SK-N-MC (cell line): Measurements from ENCODE around the gene CUL4A.

ENCODE experiments used
- DNase-seq: peaks from one replicate; pipeline ENCODE4 v3.0.0-alpha.2; 2011; ENCODE audit warnings: low read depth, low spot score
- H3K27ac ChIP-seq: fragments of 200-600 bp; sonication (generic); 2 replicates; pipeline ENCODE4 v1.5.1; 2016; ENCODE audit warnings: mixed run types
- H3K36me3 ChIP-seq: fragments of 200-600 bp; sonication (generic); 2 replicates; pipeline ENCODE4 v1.6.1; 2017; ENCODE audit warnings: antibody characterized with exemption, low read length, mixed read lengths; ENCODE audit not compliant: insufficient read depth
- H3K4me3 ChIP-seq: fragments of 200-600 bp; sonication (generic); 2 replicates; pipeline ENCODE4 v1.5.1; 2016
- H3K9ac ChIP-seq: fragments of 200-600 bp; sonication (generic); 2 replicates; pipeline ENCODE4 v1.8.0; 2017; ENCODE audit warnings: mixed run types, mixed read lengths; ENCODE audit not compliant: insufficient read length
- H3K9me3 ChIP-seq: fragments of 200-600 bp; sonication (generic); 2 replicates; pipeline ENCODE4 v1.6.1; 2017; ENCODE audit warnings: low read depth, mild to moderate bottlenecking, antibody characterized with exemption, low read length, moderate library complexity, mixed read lengths
- EZH2 ChIP-seq: fragments of 200-600 bp; sonication (generic); IDR thresholded peaks from one replicate; pipeline ENCODE4 v1.6.1; 2017; ENCODE audit warnings: antibody characterized with exemption
- FOXP2 ChIP-seq: optimal IDR thresholded peaks from 2 replicates; pipeline ENCODE3; 2011; ENCODE audit warnings: mild to moderate bottlenecking, moderate library complexity; ENCODE audit not compliant: insufficient read depth; ENCODE audit errors: extremely low read length, control extremely low read depth
- POLR2AphosphoS5 ChIP-seq: IDR thresholded peaks from 2 replicates; pipeline ENCODE4 v1.6.1; 2012; ENCODE audit warnings: mild to moderate bottlenecking, low read depth, low read length, borderline replicate concordance

CUL4A gene

GRCh38 chr13:113274721-113275120 is 65.3 kb downstream of the CUL4A start:
- TF ChIP-seq POLR2AphosphoS5, result no peak
- no peak for TF ChIP-seq EZH2
- TF ChIP-seq FOXP2, result no peak
- Histone ChIP-seq H3K36me3 (no peaks in the 10 kb centered on the region), H3K27ac (no peak overlapping the region), H3K4me3 (no peak overlapping the region), H3K9ac (no peak overlapping the region), H3K9me3 (no peaks in the 10 kb centered on the region)
- no peak for DNase-seq

GRCh38 chr13:113275387-113275786 is 66.0 kb downstream of the CUL4A start:
- H3K9me3 ChIP-seq, result no peaks in the 10 kb centered on the region
- TF ChIP-seq EZH2, result no peak

GRCh38 chr13:113280126-113280525 is 70.7 kb downstream of the CUL4A start:
- Histone ChIP-seq H3K4me3 (no peak overlapping the region), H3K36me3 (no peaks in the 10 kb centered on the region), H3K9me3 (no peaks in the 10 kb centered on the region), H3K9ac (no peak overlapping the region), H3K27ac (no peak overlapping the region)
- DNase-seq, result no peak
- TF ChIP-seq POLR2AphosphoS5 (no peak), EZH2 (no peak), FOXP2 (no peak)

More at GRCh38 chr13:113275387-113275786, 66.0 kb downstream of the CUL4A start:
- H3K27ac ChIP-seq, result no peak overlapping the region
- H3K4me3 ChIP-seq, result no peak overlapping the region
- no peak for DNase-seq
- H3K9ac ChIP-seq, result no peak overlapping the region
- no peaks in the 10 kb centered on the region for H3K36me3 ChIP-seq

GRCh38 chr13:113283904-113284303 is 74.5 kb downstream of the CUL4A start:
- H3K27ac ChIP-seq, result no peak overlapping the region
- no peaks in the 10 kb centered on the region for H3K36me3 ChIP-seq
- no peak for TF ChIP-seq FOXP2
- no peak for TF ChIP-seq POLR2AphosphoS5
- no peak for TF ChIP-seq EZH2
- H3K4me3 ChIP-seq, result no peak overlapping the region
- DNase-seq, result no peak
- no peak overlapping the region for H3K9ac ChIP-seq
- no peaks in the 10 kb centered on the region for H3K9me3 ChIP-seq

- no peak overlapping the region for H3K9ac ChIP-seq
- H3K27ac ChIP-seq, result no peak overlapping the region
- DNase-seq, result no peak
- no peaks in the 10 kb centered on the region for H3K9me3 ChIP-seq
- H3K4me3 ChIP-seq, result no peak overlapping the region
- H3K36me3 ChIP-seq, result no peaks in the 10 kb centered on the region
- TF ChIP-seq FOXP2 (no peak), EZH2 (no peak), POLR2AphosphoS5 (no peak)
These were observed 79.5 kb downstream of the CUL4A start for GRCh38 chr13:113288880-113289279.

- Histone ChIP-seq H3K27ac (no peak overlapping the region), H3K9ac (no peak overlapping the region), H3K36me3 (no peaks in the 10 kb centered on the region), H3K9me3 (no peaks in the 10 kb centered on the region), H3K4me3 (no peak overlapping the region)
- TF ChIP-seq EZH2, result no peak
- TF ChIP-seq FOXP2, result no peak
- no peak for TF ChIP-seq POLR2AphosphoS5
- no peak for DNase-seq
These were observed 81.7 kb downstream of the CUL4A start for GRCh38 chr13:113291129-113291528.

GRCh38 chr13:113292021-113292862 is 82.8 kb downstream of the CUL4A start:
- Histone ChIP-seq H3K9me3 (no peaks in the 10 kb centered on the region), H3K4me3 (0 out of 2 replicates have a peak overlapping the region, but pooled peaks have one; percentile 36), H3K9ac (no peak overlapping the region), H3K36me3 (no peaks in the 10 kb centered on the region), H3K27ac (no peak overlapping the region)
- no peak for TF ChIP-seq FOXP2
- DNase-seq, result no peak

- TF ChIP-seq EZH2 (no peak), POLR2AphosphoS5 (no peak), FOXP2 (no peak)
- Histone ChIP-seq H3K4me3 (no peak overlapping the region), H3K27ac (no peak overlapping the region), H3K9ac (peak overlapping the region; percentile 32), H3K9me3 (no peaks in the 10 kb centered on the region), H3K36me3 (no peaks in the 10 kb centered on the region)
- DNase-seq, result no peak
These were observed 84.3 kb downstream of the CUL4A start for GRCh38 chr13:113293686-113294085.

GRCh38 chr13:113295776-113296175 is 86.4 kb downstream of the CUL4A start:
- no peaks in the 10 kb centered on the region for H3K9me3 ChIP-seq
- TF ChIP-seq FOXP2 (no peak), EZH2 (no peak), POLR2AphosphoS5 (no peak)
- H3K9ac ChIP-seq, result no peak overlapping the region
- no peak overlapping the region for H3K4me3 ChIP-seq
- H3K36me3 ChIP-seq, result no peaks in the 10 kb centered on the region
- no peak overlapping the region for H3K27ac ChIP-seq
- no peak for DNase-seq
